WTC11 (cell line): ENCODE data around the gene APOO. TPM values are rescaled to one million over a fixed set of nuclear protein-coding genes. Genes with fewer than 3 reads are reported as not detected.
"Not testable (repeated sequence)": the region's sequence is repeated elsewhere in the genome, so short reads cannot be mapped to it uniquely, and the experiment has no call there.

Experiments
- ATAC-seq: fragments of 200-7000 bp; cut with Tn5 transposase; 2 replicates; pipeline ENCODE4 v1.10.0; 2021; ENCODE audit warnings: mild to moderate bottlenecking, moderate library complexity
- CTCF ChIA-PET: fragments of 300-600 bp; sonication (Branson Sonifier 250); formaldehyde crosslinking; loops from one replicate; lab custom pipeline; 2021; ENCODE audit warnings: antibody characterized with exemption; lab: Charles Lee
- POLR2A ChIA-PET: fragments of 350-600 bp; sonication (Branson Sonifier 250); formaldehyde crosslinking; loops from one replicate; lab custom pipeline; 2021; ENCODE audit warnings: antibody characterized with exemption; lab: Charles Lee
- DNase-seq: peaks from one replicate; pipeline ENCODE4 v3.0.0; 2021; ENCODE audit warnings: low spot score
- H3K27ac Mint-ChIP-seq: 2 replicates; pipeline ENCODE4 v1.8.0; 2021; ENCODE audit warnings: mixed read lengths
- H3K27me3 Mint-ChIP-seq: 2 replicates; pipeline ENCODE4 v1.8.0; 2021; ENCODE audit warnings: low read depth, mild to moderate bottlenecking, moderate library complexity, mixed read lengths
- H3K36me3 Mint-ChIP-seq: 2 replicates; pipeline ENCODE4 v1.8.0; 2021; ENCODE audit warnings: mixed read lengths
- H3K4me1 Mint-ChIP-seq: 2 replicates; pipeline ENCODE4 v1.8.0; 2022; ENCODE audit warnings: mixed read lengths
- H3K4me3 Mint-ChIP-seq: 2 replicates; pipeline ENCODE4 v1.8.0; 2021; ENCODE audit warnings: mild to moderate bottlenecking, moderate library complexity, mixed read lengths
- H3K9me3 Mint-ChIP-seq: 2 replicates; pipeline ENCODE4 v1.8.0; 2021; ENCODE audit warnings: mixed read lengths
- MXD4 ChIP-seq: fragments of 250-450 bp; sonication (Bioruptor Pico); IDR thresholded peaks from 2 replicates; pipeline ENCODE4 v1.8.0; 2021; ENCODE audit warnings: mild to moderate bottlenecking, moderate library complexity, borderline replicate concordance
- OVOL2 ChIP-seq: fragments of 250-450 bp; sonication (Bioruptor Pico); IDR thresholded peaks from 2 replicates; pipeline ENCODE4 v1.9.0; 2021; ENCODE audit warnings: mild to moderate bottlenecking, borderline replicate concordance
- RORB ChIP-seq: fragments of 250-450 bp; sonication (Bioruptor Pico); IDR thresholded peaks from 2 replicates; pipeline ENCODE4 v1.9.0; 2021; ENCODE audit warnings: mild to moderate bottlenecking
- ZNF219 ChIP-seq: sonication (generic); formaldehyde crosslinking; IDR thresholded peaks from 2 replicates; pipeline ENCODE4 v1.8.0; 2023; ENCODE audit warnings: missing genetic modification reagents, mild to moderate bottlenecking, borderline replicate concordance
- ZNF232 ChIP-seq: sonication (generic); formaldehyde crosslinking; IDR thresholded peaks from 2 replicates; pipeline ENCODE4 v1.8.0; 2022; ENCODE audit warnings: mild to moderate bottlenecking, missing genetic modification reagents
- total RNA-seq: library from RNA; stranded (reverse); gene quantifications from 3 replicates; pipeline ENCODE4 v1.2.3, GENCODE V29; 2021
- TF ChIP-seq, protein P1 (sequence below): fragments of 250-450 bp; sonication (Bioruptor Pico); IDR thresholded peaks from 2 replicates; pipeline ENCODE4 v1.9.0; 2021; ENCODE audit warnings: mild to moderate bottlenecking
- TF ChIP-seq, protein P2 (sequence below): sonication (generic); formaldehyde crosslinking; IDR thresholded peaks from 2 replicates; pipeline ENCODE4 v1.8.0; 2022; ENCODE audit warnings: mild to moderate bottlenecking, missing genetic modification reagents
- TF ChIP-seq, protein P3 (sequence below): sonication (generic); formaldehyde crosslinking; IDR thresholded peaks from 2 replicates; pipeline ENCODE4 v1.8.1; 2023; ENCODE audit warnings: mild to moderate bottlenecking, missing genetic modification reagents, borderline replicate concordance
- TF ChIP-seq, protein P4 (sequence below): sonication (generic); formaldehyde crosslinking; IDR thresholded peaks from 2 replicates; pipeline ENCODE4 v1.8.1; 2023; ENCODE audit warnings: mild to moderate bottlenecking, moderate library complexity, missing genetic modification reagents
- TF ChIP-seq, protein P5 (sequence below): sonication (generic); formaldehyde crosslinking; IDR thresholded peaks from 2 replicates; pipeline ENCODE4 v1.8.1; 2022; ENCODE audit warnings: low read depth, missing genetic modification reagents, borderline replicate concordance

APOO gene
- total RNA-seq, 1 experiment from 2014 or later: 55.5 TPM

DNA sequence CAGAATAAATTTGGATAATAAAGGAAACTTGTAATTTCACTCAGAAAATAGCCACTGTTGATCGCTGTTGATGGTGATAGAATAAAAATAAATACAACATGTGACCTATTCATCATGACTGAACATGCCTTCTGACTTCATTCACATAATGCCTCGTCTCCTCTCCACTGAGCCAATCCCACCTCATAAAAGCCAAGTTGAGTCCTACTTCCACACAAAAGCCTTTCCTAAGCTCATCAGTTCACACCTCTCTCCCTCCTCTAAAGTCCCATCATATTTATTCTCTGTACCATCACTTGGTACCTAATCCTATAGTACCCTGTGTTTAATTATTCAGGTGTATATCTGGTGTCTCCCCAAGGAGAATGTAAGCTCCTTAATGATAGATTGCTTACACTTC lies 37.7 kb downstream of the APOO start:
- DNase-seq: no peak
- POLR2A ChIA-PET: no interaction called here
- no peaks in the 10 kb centered on the region for H3K9me3 Mint-ChIP-seq
- TF ChIP-seq RORB (CRISPR knock-in tag) (no peak), MXD4 (CRISPR knock-in tag) (no peak), ZNF232 (CRISPR knock-in tag) (no peak), ZNF219 (CRISPR knock-in tag) (no peak), OVOL2 (CRISPR knock-in tag) (no peak)
- TF ChIP-seq, protein P1, sequence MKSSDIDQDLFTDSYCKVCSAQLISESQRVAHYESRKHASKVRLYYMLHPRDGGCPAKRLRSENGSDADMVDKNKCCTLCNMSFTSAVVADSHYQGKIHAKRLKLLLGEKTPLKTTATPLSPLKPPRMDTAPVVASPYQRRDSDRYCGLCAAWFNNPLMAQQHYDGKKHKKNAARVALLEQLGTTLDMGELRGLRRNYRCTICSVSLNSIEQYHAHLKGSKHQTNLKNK: no peak
- TF ChIP-seq, protein P2, sequence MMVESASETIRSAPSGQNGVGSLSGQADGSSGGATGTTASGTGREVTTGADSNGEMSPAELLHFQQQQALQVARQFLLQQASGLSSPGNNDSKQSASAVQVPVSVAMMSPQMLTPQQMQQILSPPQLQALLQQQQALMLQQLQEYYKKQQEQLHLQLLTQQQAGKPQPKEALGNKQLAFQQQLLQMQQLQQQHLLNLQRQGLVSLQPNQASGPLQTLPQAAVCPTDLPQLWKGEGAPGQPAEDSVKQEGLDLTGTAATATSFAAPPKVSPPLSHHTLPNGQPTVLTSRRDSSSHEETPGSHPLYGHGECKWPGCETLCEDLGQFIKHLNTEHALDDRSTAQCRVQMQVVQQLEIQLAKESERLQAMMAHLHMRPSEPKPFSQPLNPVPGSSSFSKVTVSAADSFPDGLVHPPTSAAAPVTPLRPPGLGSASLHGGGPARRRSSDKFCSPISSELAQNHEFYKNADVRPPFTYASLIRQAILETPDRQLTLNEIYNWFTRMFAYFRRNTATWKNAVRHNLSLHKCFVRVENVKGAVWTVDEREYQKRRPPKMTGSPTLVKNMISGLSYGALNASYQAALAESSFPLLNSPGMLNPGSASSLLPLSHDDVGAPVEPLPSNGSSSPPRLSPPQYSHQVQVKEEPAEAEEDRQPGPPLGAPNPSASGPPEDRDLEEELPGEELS (CRISPR knock-in tag): no peak
- TF ChIP-seq, protein P3, sequence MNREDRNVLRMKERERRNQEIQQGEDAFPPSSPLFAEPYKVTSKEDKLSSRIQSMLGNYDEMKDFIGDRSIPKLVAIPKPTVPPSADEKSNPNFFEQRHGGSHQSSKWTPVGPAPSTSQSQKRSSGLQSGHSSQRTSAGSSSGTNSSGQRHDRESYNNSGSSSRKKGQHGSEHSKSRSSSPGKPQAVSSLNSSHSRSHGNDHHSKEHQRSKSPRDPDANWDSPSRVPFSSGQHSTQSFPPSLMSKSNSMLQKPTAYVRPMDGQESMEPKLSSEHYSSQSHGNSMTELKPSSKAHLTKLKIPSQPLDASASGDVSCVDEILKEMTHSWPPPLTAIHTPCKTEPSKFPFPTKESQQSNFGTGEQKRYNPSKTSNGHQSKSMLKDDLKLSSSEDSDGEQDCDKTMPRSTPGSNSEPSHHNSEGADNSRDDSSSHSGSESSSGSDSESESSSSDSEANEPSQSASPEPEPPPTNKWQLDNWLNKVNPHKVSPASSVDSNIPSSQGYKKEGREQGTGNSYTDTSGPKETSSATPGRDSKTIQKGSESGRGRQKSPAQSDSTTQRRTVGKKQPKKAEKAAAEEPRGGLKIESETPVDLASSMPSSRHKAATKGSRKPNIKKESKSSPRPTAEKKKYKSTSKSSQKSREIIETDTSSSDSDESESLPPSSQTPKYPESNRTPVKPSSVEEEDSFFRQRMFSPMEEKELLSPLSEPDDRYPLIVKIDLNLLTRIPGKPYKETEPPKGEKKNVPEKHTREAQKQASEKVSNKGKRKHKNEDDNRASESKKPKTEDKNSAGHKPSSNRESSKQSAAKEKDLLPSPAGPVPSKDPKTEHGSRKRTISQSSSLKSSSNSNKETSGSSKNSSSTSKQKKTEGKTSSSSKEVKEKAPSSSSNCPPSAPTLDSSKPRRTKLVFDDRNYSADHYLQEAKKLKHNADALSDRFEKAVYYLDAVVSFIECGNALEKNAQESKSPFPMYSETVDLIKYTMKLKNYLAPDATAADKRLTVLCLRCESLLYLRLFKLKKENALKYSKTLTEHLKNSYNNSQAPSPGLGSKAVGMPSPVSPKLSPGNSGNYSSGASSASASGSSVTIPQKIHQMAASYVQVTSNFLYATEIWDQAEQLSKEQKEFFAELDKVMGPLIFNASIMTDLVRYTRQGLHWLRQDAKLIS (CRISPR knock-in tag): no peak
- TF ChIP-seq, protein P4, sequence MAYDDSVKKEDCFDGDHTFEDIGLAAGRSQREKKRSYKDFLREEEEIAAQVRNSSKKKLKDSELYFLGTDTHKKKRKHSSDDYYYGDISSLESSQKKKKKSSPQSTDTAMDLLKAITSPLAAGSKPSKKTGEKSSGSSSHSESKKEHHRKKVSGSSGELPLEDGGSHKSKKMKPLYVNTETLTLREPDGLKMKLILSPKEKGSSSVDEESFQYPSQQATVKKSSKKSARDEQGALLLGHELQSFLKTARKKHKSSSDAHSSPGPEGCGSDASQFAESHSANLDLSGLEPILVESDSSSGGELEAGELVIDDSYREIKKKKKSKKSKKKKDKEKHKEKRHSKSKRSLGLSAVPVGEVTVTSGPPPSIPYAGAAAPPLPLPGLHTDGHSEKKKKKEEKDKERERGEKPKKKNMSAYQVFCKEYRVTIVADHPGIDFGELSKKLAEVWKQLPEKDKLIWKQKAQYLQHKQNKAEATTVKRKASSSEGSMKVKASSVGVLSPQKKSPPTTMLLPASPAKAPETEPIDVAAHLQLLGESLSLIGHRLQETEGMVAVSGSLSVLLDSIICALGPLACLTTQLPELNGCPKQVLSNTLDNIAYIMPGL (CRISPR knock-in tag): no peak
- H3K4me3 Mint-ChIP-seq: no peak overlapping the region
- CTCF ChIA-PET: no interaction called here
- H3K4me1 Mint-ChIP-seq: no peaks in the 10 kb centered on the region
- peaks cover 4% of the 10 kb centered on the region; the same call in 1 of the 2 replicates for H3K36me3 Mint-ChIP-seq
- ATAC-seq: no peak
- peak overlapping the region; percentile 17; the same call in 1 of the 2 replicates for H3K27ac Mint-ChIP-seq
- no peaks in the 10 kb centered on the region for H3K27me3 Mint-ChIP-seq

DNA sequence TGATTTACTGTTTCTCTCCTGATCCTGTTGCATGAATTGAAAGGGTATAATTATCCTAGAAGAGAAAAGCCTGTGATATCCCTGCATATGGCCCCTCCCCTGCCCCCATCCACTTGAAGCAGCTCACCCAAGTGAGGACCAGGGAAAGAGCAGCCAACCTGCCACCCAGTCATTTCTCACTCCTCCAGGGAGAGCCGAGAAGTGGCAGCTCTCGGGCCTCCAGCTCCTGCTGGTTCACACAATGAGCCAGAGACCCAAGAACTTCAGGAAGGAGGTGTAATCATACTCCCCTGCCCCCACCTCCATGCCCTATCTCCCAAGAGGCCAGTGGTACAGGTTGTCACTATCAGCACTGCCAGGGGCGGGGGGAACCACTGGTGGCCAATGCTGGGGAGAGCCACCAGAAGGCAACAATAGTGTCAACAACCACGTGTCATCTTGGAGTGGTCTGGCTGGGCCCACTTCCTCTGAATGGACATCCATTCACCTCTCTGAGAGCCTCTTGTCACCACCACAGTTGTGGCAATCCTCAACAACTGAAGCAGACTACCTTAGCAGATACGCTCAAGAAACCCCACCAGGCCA lies 42.9 kb downstream of the APOO start:
- H3K4me1 Mint-ChIP-seq: no peaks in the 10 kb centered on the region
- H3K36me3 Mint-ChIP-seq: peaks cover 6% of the 10 kb centered on the region
- TF ChIP-seq, protein P5, sequence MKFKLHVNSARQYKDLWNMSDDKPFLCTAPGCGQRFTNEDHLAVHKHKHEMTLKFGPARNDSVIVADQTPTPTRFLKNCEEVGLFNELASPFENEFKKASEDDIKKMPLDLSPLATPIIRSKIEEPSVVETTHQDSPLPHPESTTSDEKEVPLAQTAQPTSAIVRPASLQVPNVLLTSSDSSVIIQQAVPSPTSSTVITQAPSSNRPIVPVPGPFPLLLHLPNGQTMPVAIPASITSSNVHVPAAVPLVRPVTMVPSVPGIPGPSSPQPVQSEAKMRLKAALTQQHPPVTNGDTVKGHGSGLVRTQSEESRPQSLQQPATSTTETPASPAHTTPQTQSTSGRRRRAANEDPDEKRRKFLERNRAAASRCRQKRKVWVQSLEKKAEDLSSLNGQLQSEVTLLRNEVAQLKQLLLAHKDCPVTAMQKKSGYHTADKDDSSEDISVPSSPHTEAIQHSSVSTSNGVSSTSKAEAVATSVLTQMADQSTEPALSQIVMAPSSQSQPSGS: no peak
- no peak for ATAC-seq
- no peak overlapping the region for H3K27ac Mint-ChIP-seq
- POLR2A ChIA-PET: no interaction called here
- no peak for DNase-seq
- no peaks in the 10 kb centered on the region for H3K9me3 Mint-ChIP-seq
- H3K27me3 Mint-ChIP-seq: no peaks in the 10 kb centered on the region
- H3K4me3 Mint-ChIP-seq: no peak overlapping the region
- CTCF ChIA-PET: no interaction called here

DNA sequence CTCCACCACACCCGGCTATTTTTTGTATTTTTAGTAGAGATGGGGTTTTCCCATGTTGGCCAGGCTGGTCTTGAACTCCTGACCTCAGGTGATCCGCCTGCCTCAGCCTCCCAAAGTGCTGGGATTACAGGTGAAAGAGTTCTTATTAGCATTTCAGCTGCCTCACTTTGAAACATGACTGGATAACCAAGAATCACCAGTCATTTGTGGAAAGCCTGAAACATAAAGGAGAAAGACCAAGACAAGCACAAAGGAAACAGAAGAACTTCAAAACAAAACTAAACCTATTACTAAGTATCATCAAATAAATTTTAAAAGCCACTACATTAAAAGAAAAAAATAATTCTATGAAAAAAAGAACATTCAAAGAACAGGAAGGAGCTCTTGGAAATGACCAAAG lies 45.8 kb downstream of the APOO start:
- H3K36me3 Mint-ChIP-seq, H3K4me3 Mint-ChIP-seq, POLR2A ChIA-PET, ATAC-seq, H3K4me1 Mint-ChIP-seq, H3K9me3 Mint-ChIP-seq, H3K27me3 Mint-ChIP-seq, H3K27ac Mint-ChIP-seq, CTCF ChIA-PET, DNase-seq: not testable (repeated sequence)
